ENCODE results near the gene SERPINA6.
"Not testable (repeated sequence)": the region's sequence is repeated elsewhere in the genome, so short reads cannot be mapped to it uniquely, and the experiment has no call there.

SERPINA6 gene

GRCh38 chr14:94320243-94320642, 2.9 kb downstream of the SERPINA6 start:
- DNase-seq = no peak

- no peak for DNase-seq
These were observed 5.9 kb downstream of the SERPINA6 start for GRCh38 chr14:94317259-94317658.

- no peak for DNase-seq
These were observed 6.4 kb downstream of the SERPINA6 start for GRCh38 chr14:94316692-94317091.

- DNase-seq = no peak
These were observed 8.2 kb downstream of the SERPINA6 start for GRCh38 chr14:94314890-94315289.

GRCh38 chr14:94313991-94314655, 9.0 kb downstream of the SERPINA6 start:
- no peak for DNase-seq

- no peak for DNase-seq
These were observed 10.5 kb downstream of the SERPINA6 start for GRCh38 chr14:94312481-94313246.

- no peak for DNase-seq
These were observed 12.9 kb downstream of the SERPINA6 start for GRCh38 chr14:94310248-94310647.

GRCh38 chr14:94309721-94310120, 13.4 kb downstream of the SERPINA6 start:
- no peak for DNase-seq

- DNase-seq = no peak
These were observed 15.6 kb downstream of the SERPINA6 start for GRCh38 chr14:94307410-94307992.

- DNase-seq = no peak
These were observed 16.8 kb downstream of the SERPINA6 start for GRCh38 chr14:94306047-94306978.

- DNase-seq = no peak
These were observed 17.5 kb downstream of the SERPINA6 start for GRCh38 chr14:94305620-94306019.

GRCh38 chr14:94304243-94304642, 18.9 kb downstream of the SERPINA6 start:
- DNase-seq = no peak

GRCh38 chr14:94303111-94303510, 20.0 kb downstream of the SERPINA6 start:
- DNase-seq = no peak

- DNase-seq = no peak
These were observed 25.0 kb downstream of the SERPINA6 start for GRCh38 chr14:94298130-94298529.

GRCh38 chr14:94296181-94296545, 27.0 kb downstream of the SERPINA6 start:
- DNase-seq = not testable (repeated sequence)

GRCh38 chr14:94295360-94296180, 27.6 kb downstream of the SERPINA6 start:
- DNase-seq = no peak

- no peak for DNase-seq
These were observed 29.6 kb downstream of the SERPINA6 start for GRCh38 chr14:94293578-94293924.

GRCh38 chr14:94292872-94293577, 30.1 kb downstream of the SERPINA6 start, which contains the start of gene SERPINA10:
SERPINA10 (minus strand) TSS chr14:94293268; CDS start chr14:94290593, 2,675 bp downstream.
- no peak for DNase-seq

GRCh38 chr14:94292526-94292871, 30.6 kb downstream of the SERPINA6 start:
- no peak for DNase-seq

- no peak for DNase-seq
These were observed 31.1 kb downstream of the SERPINA6 start for GRCh38 chr14:94291906-94292525.

Data from activated T-cell treated with anti-CD3 and anti-CD28 coated beads, Interleukin-2, amount 50 U/mL, for 48 hours (primary cell).